Measurements from ENCODE around the gene AFAP1.

The AFAP1 gene

DNA sequence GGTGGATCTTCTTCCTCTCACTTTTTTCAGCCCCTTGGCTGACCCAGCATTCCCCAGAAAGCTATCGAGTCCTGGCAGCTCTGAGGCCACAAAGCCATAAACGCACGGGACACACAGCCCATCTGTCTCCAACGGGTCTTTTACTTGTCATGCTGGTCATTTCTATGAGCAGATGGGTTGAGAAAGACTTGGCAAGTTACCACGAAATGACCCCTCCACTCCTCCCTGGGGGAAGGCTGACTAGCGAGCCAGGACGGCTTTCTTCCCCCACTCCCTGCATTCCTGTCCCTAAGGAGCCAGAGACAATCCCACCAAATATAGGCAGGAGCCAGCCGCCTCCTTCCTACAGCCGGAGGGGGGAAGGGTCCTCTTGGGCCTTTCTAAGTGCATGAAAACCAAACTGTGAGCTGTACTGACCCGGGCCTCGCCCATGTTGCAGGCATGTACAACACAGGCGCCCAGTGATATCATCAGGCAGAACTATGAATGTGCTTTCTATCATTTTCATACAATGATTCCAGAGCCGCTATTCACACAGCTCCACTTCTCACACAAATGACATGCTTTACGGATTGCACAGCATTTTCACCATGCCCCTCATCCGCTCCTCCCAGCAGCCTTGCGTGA is 28.6 kb downstream of the AFAP1 start:
- DNase-seq, result no peak

DNA sequence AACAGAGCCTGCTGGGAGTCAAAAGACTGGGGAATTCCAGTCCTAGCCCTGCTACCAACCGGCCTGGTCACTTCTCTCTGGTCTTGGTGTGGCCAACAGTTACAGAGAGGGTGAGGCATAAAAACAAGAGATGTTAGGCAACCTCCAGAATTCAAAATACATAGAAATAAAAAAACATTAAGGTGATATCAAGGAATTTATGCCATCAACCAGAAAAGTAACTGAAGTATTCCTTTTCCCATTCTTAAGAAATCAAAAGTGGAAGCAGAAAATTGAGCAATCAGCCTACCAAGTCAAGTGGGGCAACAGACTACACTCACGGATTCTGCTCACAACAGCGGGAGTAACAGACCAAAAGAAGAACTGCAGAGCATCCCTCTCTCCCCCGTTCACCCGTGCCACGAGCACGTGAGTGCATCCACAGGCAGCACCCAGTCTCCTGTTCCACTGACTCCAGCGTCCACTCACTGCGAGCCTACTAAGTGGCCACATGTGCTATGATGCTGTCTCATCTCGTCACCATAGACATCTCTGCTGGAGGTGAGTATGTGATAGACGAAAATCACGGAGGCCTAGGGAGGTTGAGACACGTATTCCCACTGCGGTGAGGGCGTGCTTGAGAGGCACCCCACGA is 29.3 kb downstream of the AFAP1 start:
- DNase-seq, result no peak

DNA sequence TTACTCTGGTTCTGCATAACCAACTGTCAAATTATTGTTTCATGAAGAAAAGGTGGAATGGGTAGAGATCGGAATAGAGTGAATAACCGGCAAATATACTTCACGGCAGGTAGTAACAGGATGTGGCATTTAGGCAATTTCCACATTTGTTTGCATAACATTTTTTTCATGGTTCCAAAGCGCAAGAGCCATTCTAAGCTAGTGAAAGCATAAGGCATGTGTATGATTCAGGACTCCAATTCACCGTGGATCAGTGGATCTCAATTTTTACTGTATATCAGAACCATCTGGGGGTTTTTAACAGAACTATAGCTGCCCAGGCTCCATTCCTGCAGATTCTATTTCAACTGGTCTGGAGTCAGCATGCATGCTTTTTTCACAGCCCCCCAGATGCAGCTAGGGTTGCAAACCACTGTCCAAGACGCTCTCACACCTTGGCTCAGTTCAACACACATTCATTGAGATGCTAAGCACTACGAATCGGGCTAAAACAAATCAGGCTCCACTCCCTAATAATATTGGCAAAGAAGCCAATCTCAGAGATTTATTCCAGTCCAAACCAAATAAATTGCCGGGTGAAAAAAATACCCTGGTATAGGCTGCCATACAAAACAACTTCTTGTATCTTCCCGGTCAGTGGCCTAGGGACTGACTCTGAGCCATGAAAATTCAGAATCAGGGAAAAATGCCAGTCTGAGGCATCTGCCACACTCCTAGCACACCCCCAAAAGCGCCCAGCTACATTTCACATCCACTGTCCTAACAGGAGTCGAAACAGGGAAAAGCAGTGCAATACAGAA is 30.0 kb downstream of the AFAP1 start:
- DNase-seq, result no peak

DNA sequence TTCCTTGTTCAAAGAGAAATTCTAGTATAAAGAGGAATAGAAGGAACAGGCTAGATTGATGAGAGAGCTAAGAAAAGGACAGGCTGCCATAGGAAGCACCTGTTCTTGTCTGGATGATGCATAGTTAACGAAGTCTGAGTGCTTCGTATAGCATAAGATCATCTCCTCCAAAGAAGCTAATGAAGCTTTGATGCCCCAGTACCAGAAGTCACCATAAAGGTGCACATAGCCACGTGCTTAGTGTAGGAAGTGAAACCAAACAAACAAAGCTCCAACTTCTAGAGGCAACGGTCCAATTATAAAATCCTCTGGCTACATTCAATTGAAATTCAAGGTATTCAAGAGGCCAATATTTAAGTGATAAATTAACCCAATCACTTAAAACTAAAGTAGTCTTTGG is 31.0 kb downstream of the AFAP1 start:
- DNase-seq, result no peak

DNA sequence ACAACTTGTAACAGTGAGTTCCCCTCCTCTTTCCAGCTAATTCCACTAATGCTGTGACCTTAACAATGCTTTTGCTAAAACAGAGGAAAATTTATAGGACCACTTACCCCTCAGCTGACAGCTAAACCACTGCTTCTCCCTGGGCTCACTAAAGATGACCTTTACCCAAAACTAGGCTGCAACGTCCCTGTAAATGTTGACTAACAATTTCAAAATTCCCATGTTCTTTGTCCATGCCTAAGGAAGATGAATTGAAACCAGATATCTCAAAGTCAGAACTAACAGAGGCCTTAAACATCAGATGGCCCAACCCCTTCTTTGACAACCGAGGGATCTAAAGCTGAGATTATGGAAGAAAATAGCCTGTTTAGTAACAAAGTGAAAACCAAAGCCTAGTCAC is 32.5 kb downstream of the AFAP1 start:
- no peak for DNase-seq

DNA sequence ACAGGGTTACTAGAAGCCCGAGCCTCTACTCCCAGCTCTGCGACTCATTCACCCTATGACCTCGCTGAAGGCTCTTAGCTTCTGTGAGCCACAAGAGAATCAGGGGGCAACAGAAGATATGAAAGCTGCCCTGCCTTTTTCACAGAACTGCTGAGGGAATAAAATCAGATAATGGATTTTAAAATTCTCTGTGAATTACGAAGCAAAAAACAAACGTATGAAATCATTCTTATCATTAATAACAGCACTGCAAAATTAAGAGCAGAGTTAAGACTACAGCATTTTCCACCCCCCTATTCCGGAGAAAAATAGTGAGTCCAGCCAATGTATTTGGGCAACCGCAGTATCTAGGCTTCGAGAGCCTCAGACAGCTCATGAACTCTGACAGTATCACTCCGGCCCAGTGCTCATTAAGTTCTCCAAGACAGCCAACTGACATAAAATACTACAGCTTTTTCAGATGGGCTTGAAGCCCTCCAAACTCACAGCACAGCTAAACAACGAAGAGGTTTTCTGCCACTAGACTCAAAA is 33.4 kb downstream of the AFAP1 start:
- no peak for DNase-seq

DNA sequence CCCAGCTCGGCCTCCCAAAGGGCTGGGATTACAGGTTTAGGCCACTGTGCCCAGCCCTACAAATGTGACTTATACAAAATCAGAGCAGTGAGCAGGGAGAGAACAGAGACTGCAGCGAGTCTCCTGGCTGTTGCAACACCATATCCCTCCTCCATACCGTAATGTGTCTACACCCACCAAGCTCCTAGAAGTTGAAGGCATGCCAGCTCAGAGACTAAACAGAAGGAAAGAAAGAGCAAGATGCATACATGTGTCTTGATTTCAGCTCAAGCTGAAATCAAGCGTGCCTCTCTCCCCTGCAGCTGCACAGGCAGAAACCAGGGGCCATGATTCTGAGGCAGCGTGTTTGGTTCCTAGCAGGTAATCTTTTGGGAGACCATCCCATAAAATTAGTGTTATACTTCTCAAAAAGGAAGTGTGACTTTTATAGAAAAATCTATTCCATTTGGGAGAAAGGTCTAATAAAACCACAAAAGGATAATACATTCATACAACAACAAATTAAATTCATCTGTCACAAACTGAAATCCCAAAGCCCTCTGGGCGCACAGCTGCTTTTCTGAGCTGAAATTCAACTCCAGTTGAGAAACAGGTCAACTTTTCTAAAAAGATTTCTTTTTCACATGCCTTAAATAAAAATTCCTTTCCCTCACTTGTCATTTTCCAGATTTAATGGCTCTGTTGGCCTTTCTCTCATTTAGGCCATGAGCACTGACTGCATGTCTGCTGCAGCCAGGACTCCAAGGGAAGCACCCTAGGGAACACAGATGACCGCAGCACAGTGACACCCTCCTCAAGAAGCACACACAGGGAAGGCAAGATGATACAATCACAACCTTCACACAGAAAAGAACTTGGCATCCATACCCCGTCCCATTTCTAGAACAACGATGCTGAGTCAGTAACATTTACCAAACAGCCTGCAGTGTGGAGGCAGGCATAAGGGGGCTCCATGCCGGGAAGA is 34.4 kb downstream of the AFAP1 start:
- no peak for DNase-seq

DNA sequence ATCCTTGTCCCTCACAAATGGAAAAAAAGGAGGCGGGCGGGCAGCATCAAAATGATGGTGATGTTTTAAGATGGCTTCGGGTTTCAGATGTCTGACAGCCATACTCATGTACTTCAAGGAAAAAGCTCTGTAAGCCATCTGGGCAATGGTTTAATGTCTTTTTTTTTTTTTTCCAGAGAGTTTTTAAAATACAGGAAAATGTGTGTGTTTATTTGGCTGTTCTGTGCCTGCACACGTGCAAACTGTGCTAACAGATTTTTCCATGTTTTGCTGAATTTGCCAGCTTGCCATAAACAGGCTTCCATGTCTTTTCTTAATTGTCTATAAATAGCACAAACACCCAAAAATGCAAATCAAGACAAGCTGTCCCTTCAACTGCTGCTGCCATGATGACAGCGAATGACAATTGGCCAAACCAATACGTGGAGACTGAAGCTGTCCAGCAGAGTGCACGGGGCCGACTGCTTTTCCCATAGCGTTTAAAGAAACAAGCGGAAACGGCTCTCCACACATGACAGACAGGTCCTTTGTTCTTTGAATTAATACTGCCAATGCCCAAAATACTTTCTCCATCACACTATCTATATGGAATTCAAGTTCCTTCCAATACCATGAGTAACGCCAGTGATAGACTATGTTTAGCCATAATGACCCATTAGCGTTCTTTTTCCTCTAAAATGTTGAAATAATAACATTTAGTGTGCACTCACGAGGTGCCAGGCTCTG is 35.7 kb downstream of the AFAP1 start:
- DNase-seq, result no peak

DNA sequence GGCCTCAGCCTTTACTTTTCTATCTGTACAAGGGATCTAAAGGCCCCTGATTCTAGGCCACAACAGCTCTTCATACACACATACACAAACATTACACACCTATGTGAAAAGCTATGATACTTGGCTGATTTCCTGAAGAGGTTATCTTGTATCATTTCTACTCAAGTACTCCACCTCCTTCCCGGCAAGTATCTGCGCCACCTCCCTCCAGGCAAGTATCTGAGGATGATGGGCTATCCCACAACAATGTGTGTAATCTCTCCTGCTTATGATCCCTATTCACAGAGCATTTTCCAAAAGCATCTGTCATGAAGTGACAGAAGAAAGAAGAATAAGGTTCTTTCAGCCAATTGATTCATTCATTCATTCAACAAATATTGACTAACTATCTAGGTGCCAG is 36.8 kb downstream of the AFAP1 start:
- DNase-seq, result no peak

DNA sequence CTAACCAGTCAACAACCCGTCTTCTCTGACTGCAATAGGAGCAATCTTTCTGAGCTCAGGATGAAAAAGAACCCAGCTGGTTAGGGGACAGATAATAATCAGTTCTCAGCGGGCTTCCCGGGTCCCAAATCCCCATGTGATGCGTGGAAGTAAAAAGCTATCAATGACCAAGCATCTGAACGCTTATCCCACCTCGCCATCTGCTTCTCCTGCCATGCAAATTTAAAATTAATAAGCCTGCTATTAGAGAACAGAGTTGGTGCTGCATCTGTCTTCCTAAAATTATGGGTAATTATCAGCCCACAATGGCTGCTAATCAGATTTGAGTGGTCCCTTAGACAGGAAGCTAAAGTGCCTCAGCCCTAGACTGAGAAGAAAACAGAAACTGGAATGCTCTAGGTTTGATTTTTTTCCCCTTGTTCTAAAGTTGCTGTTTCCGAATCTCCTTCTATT is 37.5 kb downstream of the AFAP1 start:
- DNase-seq, result no peak

DNA sequence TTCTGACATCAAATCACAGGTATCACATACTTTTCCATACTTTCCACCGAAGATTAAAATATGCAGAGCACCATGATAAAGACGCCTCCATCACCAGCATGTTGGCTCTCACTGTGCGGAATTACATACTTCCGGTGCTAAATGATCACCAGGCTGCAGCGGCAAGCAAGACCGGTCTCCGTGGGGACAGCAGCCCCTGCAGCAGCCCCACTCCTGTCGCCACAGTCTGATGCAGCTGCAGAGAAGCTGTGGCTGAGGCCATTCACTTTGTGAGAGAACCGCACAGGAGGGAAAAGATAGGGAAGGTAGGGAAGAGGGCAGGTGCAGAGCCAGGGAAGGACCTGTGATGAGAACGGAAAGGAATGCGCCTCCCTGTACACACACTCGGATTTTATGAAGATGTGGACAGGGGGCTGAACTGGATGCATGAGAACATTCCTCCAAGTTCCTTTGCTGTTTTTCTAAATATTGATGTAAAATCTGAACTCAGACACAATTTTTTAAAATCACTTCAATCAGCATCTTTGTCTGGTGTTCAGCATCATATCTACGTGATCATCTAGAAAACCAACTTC is 38.3 kb downstream of the AFAP1 start:
- no peak for DNase-seq

DNA sequence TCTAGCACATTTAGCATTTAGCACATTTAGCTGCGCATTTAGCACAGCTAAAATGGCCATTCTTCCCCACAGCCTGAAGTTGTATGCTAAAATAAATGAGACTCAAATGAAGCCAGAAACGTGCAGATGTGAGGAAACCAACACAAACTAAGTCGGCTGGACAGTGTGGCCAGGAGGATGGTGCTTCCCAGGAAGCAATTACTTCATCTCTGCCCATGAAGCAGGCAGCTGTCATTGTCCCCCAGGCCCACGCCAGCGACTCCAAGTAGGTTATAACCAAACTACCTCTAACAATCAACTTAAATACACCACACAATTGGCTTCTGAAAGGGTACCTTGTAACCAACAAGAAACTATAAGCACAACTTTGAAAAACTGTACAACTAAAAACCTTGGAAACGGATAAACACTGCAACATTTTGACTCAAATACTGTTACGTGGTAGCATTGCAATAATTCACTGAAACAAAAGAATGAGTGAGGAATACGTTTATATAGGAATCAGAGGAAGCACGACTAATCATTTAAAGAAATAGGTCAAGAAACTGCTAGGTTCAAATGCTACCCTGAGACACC is 39.2 kb downstream of the AFAP1 start:
- DNase-seq, result no peak

DNA sequence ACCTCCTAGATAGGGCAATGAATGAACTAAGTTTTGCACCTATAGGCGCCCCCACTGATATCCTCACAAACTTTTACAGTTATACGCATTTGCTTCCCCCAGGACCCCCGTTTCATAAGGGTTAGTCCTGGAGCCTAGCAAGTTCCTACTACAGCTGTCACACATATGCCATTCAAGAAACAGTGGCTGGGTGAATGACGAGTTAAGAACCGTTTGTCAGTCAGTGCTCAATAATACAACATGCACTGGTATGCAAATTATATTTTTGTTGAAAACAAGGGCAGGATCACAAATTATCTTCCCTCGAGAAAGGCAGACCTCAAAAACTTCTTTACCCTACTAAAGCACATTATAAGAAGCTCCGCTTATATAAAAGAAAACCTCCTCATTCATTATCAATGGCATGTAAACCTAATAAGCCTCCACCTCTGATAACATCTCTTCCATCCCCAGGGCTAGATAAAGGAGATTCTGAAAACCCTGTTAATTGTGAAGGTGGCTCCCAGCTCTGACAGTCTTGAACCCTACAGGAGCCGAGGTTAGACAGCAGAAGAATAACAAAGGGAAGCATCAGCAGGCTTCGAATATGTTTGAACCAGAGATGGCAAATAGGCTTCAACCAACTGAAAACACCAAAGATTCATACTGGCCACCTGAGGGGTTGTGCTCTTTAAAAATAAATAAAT is 40.3 kb downstream of the AFAP1 start:
- no peak for DNase-seq

DNA sequence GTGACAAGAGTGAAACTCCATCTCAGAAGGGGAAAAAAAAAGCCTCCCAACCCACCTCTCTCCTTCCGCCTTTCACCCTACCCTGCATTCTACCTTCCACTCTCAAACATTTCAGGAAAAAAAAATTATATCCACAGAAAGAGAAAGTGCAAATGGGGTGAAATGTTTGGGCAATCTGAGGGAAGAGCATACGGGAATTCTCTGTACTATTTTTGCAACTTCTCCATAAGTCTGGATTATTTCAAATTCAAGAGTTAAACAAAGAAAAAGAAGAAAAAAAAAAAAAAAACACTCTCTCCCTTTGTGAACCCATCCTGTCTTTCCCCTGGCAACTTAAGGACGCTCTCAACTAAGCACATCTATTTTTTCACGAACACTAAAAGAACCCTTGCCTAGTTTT is 41.3 kb downstream of the AFAP1 start:
- no peak for DNase-seq

DNA sequence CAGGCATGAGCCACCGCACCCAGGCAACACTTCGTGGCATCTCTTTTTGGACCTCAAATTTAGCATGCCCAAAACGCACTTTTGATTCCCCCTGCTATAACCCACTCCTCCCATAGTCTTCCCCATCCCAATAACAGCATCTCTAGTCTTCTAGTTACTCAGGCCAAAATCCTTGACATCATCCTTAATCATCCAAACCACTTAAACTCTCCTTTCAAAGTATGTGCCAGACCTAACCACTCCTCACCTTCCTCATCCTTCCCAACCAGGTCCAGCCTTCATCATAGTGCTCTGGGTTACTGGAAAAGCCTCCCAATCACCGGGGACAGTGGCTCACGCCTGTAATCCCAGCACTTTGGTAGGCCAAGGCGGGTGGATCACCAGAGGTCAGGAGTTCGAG is 41.9 kb downstream of the AFAP1 start:
- no peak for DNase-seq

DNA sequence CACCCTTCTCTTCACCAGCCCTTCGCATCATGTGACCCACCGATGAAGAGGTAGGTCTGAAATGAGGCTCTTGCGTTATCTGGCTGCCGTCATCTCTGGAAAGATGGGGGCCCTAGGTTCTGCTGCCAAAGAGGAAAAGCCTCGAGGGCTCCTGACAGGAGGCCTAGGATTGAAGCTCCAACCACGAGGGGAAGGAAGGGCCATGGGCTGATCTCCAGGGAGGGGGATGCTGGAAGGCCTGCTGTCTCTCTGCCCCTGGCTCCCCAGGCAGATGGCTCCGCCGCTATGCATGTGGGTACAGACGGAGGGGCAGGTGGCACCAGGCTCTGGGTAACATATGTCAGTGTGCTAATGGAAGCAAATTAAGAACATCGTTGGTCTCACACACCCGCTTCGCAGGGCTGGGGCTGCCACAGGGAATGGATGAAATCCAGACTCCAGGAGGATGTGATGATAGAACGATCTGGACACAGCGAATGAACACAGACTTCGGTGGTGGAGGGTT is 44.9 kb downstream of the AFAP1 start:
- DNase-seq, result no peak

DNA sequence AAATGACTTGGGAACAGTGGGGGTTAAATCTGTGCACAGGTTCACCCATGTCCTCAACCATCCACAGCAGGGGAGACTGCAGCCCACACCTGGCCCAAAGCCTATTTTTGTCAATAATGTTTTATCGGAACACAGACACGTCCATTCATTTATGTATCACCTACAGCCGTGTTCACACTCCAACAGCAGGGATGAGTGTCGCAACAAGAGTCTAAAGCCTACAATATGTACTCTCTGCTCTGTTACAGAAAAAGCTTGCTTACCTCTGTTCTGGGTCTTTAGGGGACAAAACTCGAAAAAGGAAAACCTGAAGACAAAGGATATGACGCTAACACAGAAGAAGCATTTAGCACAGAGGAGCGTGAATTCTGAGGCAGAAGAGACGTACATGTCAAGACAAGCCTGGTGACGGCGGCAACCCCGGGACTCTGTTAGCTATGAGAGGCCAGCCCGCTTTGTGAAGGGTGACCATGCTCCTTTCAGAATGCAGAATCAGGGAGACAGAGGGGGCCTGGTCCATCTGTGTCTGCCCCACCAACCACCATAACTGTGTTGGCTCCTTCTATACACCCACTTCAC is 45.5 kb downstream of the AFAP1 start:
- no peak for DNase-seq

DNA sequence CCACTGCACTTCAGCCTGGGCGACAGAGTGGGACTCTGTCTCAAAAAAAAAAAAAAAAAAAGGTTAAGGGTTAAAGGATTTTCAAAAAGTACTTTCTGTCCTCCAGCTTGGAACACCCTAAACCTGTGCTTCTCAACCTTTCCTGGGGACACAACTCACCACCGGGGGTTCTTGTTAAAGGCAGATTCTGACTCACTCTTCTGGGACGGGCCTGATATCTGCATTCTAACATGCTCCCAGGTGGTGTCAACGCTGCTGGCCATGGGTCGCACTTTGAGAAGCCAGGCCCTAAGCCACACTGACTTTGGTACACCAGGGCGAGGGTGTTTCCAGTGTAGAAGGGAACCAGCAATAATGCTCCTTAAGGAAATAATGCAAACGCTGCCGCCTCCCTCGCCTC is 46.1 kb downstream of the AFAP1 start:
- DNase-seq, result no peak

DNA sequence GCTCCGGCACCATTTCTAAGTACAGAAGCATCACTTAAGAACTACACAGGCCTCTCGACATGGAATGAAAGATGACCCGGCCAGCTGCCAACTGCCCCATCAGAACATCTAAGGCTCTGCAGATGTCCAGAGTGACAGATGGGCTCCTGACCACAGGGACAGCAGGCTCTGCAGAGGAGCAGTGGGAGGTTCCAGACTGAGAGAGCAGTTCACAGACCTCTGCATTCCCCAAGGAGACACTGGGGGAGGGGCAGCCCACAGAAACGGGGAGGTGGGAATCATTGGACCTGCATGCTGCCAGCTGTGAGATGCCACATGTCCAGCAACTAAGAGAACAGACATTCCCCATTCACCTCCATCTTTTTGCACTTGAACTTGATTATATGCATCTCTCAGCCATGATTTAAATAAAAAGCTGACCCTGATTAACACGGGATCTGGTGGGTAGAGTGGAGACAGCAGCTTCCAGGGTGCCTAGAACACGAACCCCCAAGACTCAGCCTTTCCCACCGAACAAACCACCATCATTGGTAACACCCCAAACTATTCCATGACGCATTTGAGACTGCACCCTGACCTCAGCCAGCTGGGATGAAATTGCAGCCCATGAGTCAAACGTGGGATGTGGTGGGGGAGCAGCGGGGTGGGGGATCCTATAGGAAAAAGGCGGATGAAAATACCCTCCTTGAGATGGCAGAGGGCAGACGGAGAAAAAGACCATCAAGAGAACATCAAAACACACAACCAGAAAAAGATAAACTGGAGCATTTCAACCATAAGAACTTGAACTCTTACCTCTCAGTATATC is 47.2 kb downstream of the AFAP1 start:
- DNase-seq, result no peak
